Measurements from ENCODE around the gene HMGB3.

Gene HMGB3

GRCh38 chrX:150966235-150966634 lies 16.9 kb upstream of the HMGB3 start:
- TF ChIP-seq CTCF (IDR thresholded peaks at IDR 0.05; ENCODE audit: extremely low read depth, missing control alignments): no peak
- no peak for DNase-seq (ENCODE audit: low spot score)

- TF ChIP-seq CTCF (IDR thresholded peaks at IDR 0.05; ENCODE audit: extremely low read depth, missing control alignments): no peak
- DNase-seq (ENCODE audit: low spot score): no peak
Observed at GRCh38 chrX:150966742-150967141, 16.4 kb upstream of the HMGB3 start.

GRCh38 chrX:150967786-150968185 lies 15.3 kb upstream of the HMGB3 start:
- DNase-seq (ENCODE audit: low spot score): no peak
- no peak for TF ChIP-seq CTCF (IDR thresholded peaks at IDR 0.05; ENCODE audit: extremely low read depth, missing control alignments)

GRCh38 chrX:150968862-150969720 lies 14.0 kb upstream of the HMGB3 start:
- no peak for DNase-seq (ENCODE audit: low spot score)
- TF ChIP-seq CTCF (IDR thresholded peaks at IDR 0.05; ENCODE audit: extremely low read depth, missing control alignments): no peak

GRCh38 chrX:150972450-150972849 lies 10.7 kb upstream of the HMGB3 start:
- no peak for DNase-seq (ENCODE audit: low spot score)
- no peak for TF ChIP-seq CTCF (IDR thresholded peaks at IDR 0.05; ENCODE audit: extremely low read depth, missing control alignments)

- no peak for DNase-seq (ENCODE audit: low spot score)
- TF ChIP-seq CTCF (IDR thresholded peaks at IDR 0.05; ENCODE audit: extremely low read depth, missing control alignments): no peak
Observed at GRCh38 chrX:150975655-150976390, 7.3 kb upstream of the HMGB3 start.
